ENCODE results near the gene SLC25A11.

The SLC25A11 gene

GRCh38 chr17:4939796-4940554, at the start of gene SLC25A11, which contains the start of gene RNF167:
Gene SLC25A11, minus strand, starts transcription at chr17:4940046. Its CDS starts 136 bp downstream, at chr17:4939910.
Gene RNF167, plus strand, starts transcription at chr17:4940268. Its CDS starts 642 bp downstream, at chr17:4940910.
- DNase-seq: peak; percentile 92 to 95

- no peak for DNase-seq
These were observed 48.1 kb upstream of the SLC25A11 start for GRCh38 chr17:4987767-4988567.

- peak; percentile 93 to 94 for DNase-seq
These were observed 47.3 kb upstream of the SLC25A11 start, which contains the start of gene CAMTA2 for GRCh38 chr17:4986951-4987766. Gene CAMTA2, minus strand, starts transcription at chr17:4987675. Its CDS starts 1,453 bp downstream, at chr17:4986222.

GRCh38 chr17:4986403-4986802, 46.6 kb upstream of the SLC25A11 start:
- no peak for DNase-seq

GRCh38 chr17:4982305-4982704, 42.5 kb upstream of the SLC25A11 start:
- DNase-seq: no peak

- peak in 1 of 2 donors; percentile 55 for DNase-seq
These were observed 40.9 kb upstream of the SLC25A11 start for GRCh38 chr17:4980644-4981216.

GRCh38 chr17:4978726-4979125, 38.9 kb upstream of the SLC25A11 start:
- DNase-seq: no peak

GRCh38 chr17:4974115-4974670, 34.3 kb upstream of the SLC25A11 start:
- no peak for DNase-seq

GRCh38 chr17:4973256-4974114, 33.6 kb upstream of the SLC25A11 start:
- DNase-seq: no peak

GRCh38 chr17:4972752-4973151, 32.9 kb upstream of the SLC25A11 start:
- no peak for DNase-seq

GRCh38 chr17:4972322-4972721, 32.5 kb upstream of the SLC25A11 start:
- DNase-seq: no peak

- DNase-seq: no peak
These were observed 32.0 kb upstream of the SLC25A11 start for GRCh38 chr17:4971826-4972225.

- DNase-seq: no peak
These were observed 30.4 kb upstream of the SLC25A11 start for GRCh38 chr17:4970273-4970672.

GRCh38 chr17:4969551-4970173, 29.8 kb upstream of the SLC25A11 start:
- peak in 1 of 2 donors; percentile 50 for DNase-seq

- peak; percentile 53 to 64 for DNase-seq
These were observed 29.3 kb upstream of the SLC25A11 start for GRCh38 chr17:4969047-4969550.

GRCh38 chr17:4968486-4969046, 28.7 kb upstream of the SLC25A11 start:
- DNase-seq: peak; percentile 49 to 52

- DNase-seq: peak; percentile 93
These were observed 28.0 kb upstream of the SLC25A11 start, which contains the start of gene SPAG7 for GRCh38 chr17:4967539-4968485. Gene SPAG7, minus strand, starts transcription at chr17:4967817. Its CDS starts 13 bp downstream, at chr17:4967804.

- peak; percentile 91 to 94 for DNase-seq
These were observed 27.1 kb upstream of the SLC25A11 start for GRCh38 chr17:4966844-4967538.
